SK-N-SH (cell line): ENCODE measurements around the gene HGS. TPM values are rescaled to one million over a fixed set of nuclear protein-coding genes. Genes with fewer than 3 reads are reported as not detected.
A peak's percentile ranks its signal among the peaks of the same experiment; 100 is the strongest.

ENCODE experiments used
- CTCF ChIA-PET: fragments of 300-600, 350-600 bp; formaldehyde crosslinking; extraction: SDS; loops from one replicate; lab custom pipeline; 2021; lab: Yijun Ruan, JAX
- POLR2A ChIA-PET: fragments of 350-600 bp; sonication (Branson Sonifier 250); formaldehyde crosslinking; extraction: SDS; loops from one replicate; lab custom pipeline; 2020; ENCODE audit warnings: antibody characterized with exemption, inconsistent platforms; lab: Yijun Ruan, JAX
- DNase-seq: peaks from one replicate; pipeline ENCODE4 v3.0.0; 2012
- H2AFZ ChIP-seq: fragments of 200-600 bp; sonication (generic); 2 replicates; pipeline ENCODE4 v1.8.1; 2016; ENCODE audit warnings: antibody characterized with exemption, mild to moderate bottlenecking, low read depth
- H3F3A ChIP-seq: fragments of 200-600 bp; sonication (generic); replicated peaks from 2 replicates; pipeline ENCODE3; 2016; ENCODE audit warnings: antibody characterized with exemption, mild to moderate bottlenecking; ENCODE audit not compliant: insufficient read depth
- H3K27ac ChIP-seq, 2 experiments: fragments of 200-500 bp in 1 of 2; fragments of 200-600 bp in 1 of 2; sonication (Bioruptor generic) in 1 of 2; sonication (generic), shearing (Covaris generic) in 1 of 2; 2 replicates each; pipeline versions ENCODE4 v1.5.1 to v1.6.1; 2014 to 2016; ENCODE audit warnings: low read depth in 2 of 2, inconsistent platforms in 1 of 2, low read length in 1 of 2, mild to moderate bottlenecking in 1 of 2, mixed read lengths in 1 of 2
- H3K27me3 ChIP-seq: fragments of 200-600 bp; sonication (generic), shearing (Covaris generic); 2 replicates; pipeline ENCODE4 v1.6.1; 2016; ENCODE audit warnings: mixed run types; ENCODE audit not compliant: insufficient read depth
- H3K36me3 ChIP-seq, 2 experiments: fragments of 200-500 bp in 1 of 2; fragments of 200-600 bp in 1 of 2; sonication (Bioruptor generic) in 1 of 2; sonication (generic) in 1 of 2; replicated peaks in 1 of 2; 2 replicates each; pipeline versions ENCODE3 to v1.5.1; 2014 to 2016; ENCODE audit warnings: low read length in 1 of 2, mild to moderate bottlenecking in 1 of 2; ENCODE audit not compliant: insufficient read depth in 2 of 2, control insufficient read depth in 1 of 2
- H3K4me1 ChIP-seq, 2 experiments: fragments of 200-500 bp in 1 of 2; fragments of 200-600 bp in 1 of 2; sonication (Bioruptor generic) in 1 of 2; sonication (generic), shearing (Covaris generic) in 1 of 2; 2 replicates each; pipeline versions ENCODE4 v1.5.1 to v1.6.1; 2014 to 2016; ENCODE audit warnings: low read depth in 1 of 2, low read length in 1 of 2, mixed run types in 1 of 2; ENCODE audit not compliant: insufficient read depth in 2 of 2, control insufficient read depth in 1 of 2
- H3K4me2 ChIP-seq: fragments of 200-600 bp; sonication (generic), shearing (Covaris generic); 2 replicates; pipeline ENCODE4 v1.6.1; 2017; ENCODE audit warnings: mixed run types
- H3K4me3 ChIP-seq, 2 experiments: fragments of 200-500 bp in 1 of 2; fragments of 200-600 bp in 1 of 2; sonication (Bioruptor generic) in 1 of 2; sonication (generic), shearing (Covaris generic) in 1 of 2; 2 replicates each; pipeline versions ENCODE4 v1.5.1 to v1.8.1; 2014 to 2016; ENCODE audit warnings: low read depth in 2 of 2, inconsistent platforms in 1 of 2, low read length in 1 of 2, mild to moderate bottlenecking in 1 of 2, mixed read lengths in 1 of 2, moderate library complexity in 1 of 2
- H3K79me2 ChIP-seq: fragments of 200-600 bp; sonication (generic); 2 replicates; pipeline ENCODE4 v1.8.1; 2017; ENCODE audit warnings: mild to moderate bottlenecking; ENCODE audit not compliant: insufficient read depth
- H3K9ac ChIP-seq: fragments of 200-600 bp; sonication (generic); 2 replicates; pipeline ENCODE4 v1.6.1; 2017; ENCODE audit warnings: mixed run types
- H3K9me2 ChIP-seq: fragments of 200-600 bp; sonication (generic); 2 replicates; pipeline ENCODE4 v1.6.1; 2017; ENCODE audit warnings: mixed run types
- H3K9me3 ChIP-seq: fragments of 200-600 bp; sonication (generic); 2 replicates; pipeline ENCODE4 v1.6.1; 2017; ENCODE audit warnings: mixed run types, mild to moderate bottlenecking, moderate library complexity
- H4K20me1 ChIP-seq: fragments of 200-600 bp; sonication (generic); 2 replicates; pipeline ENCODE4 v1.6.1; 2017; ENCODE audit warnings: mild to moderate bottlenecking, mixed run types; ENCODE audit not compliant: insufficient read depth
- CHD2 ChIP-seq: fragments of 150-350 bp; IDR thresholded peaks from 2 replicates; pipeline ENCODE4 v1.6.1; 2018; ENCODE audit warnings: low read length; ENCODE audit not compliant: partially characterized antibody
- ELF1 ChIP-seq: IDR thresholded peaks from 2 replicates; pipeline ENCODE4 v1.4.0; 2012
- EZH2phosphoT487 ChIP-seq: fragments of 200-600 bp; sonication (generic); IDR thresholded peaks from 2 replicates; pipeline ENCODE4 v1.6.1; 2017; ENCODE audit warnings: low read depth, mixed run types, mild to moderate bottlenecking, antibody characterized with exemption, moderate library complexity, borderline replicate concordance
- FOSL2 ChIP-seq: IDR thresholded peaks from 2 replicates; pipeline ENCODE4 v1.4.0; 2012; ENCODE audit warnings: low read depth, mild to moderate bottlenecking, moderate library complexity, borderline replicate concordance
- FOXJ3 ChIP-seq: sonication (generic); formaldehyde crosslinking; IDR thresholded peaks from 2 replicates; pipeline ENCODE4 v1.5.1; 2020; ENCODE audit warnings: mild to moderate bottlenecking, missing genetic modification reagents
- GABPA ChIP-seq: IDR thresholded peaks from 2 replicates; pipeline ENCODE4 v1.4.0; 2012; ENCODE audit warnings: low read depth, mild to moderate bottlenecking
- GATA2 ChIP-seq: sonication (generic); formaldehyde crosslinking; IDR thresholded peaks from 2 replicates; pipeline ENCODE4 v1.5.0; 2020; ENCODE audit warnings: mild to moderate bottlenecking, missing genetic modification reagents
- JUND ChIP-seq: IDR thresholded peaks from 2 replicates; pipeline ENCODE4 v1.4.0; 2012
- MXI1 ChIP-seq: IDR thresholded peaks from 2 replicates; pipeline ENCODE4 v1.6.1; 2012; ENCODE audit warnings: mild to moderate bottlenecking, low read depth, low read length, improper control_type of control experiment
- NFIC ChIP-seq: IDR thresholded peaks from 2 replicates; pipeline ENCODE4 v1.4.0; 2012; ENCODE audit warnings: borderline replicate concordance
- PBX3 ChIP-seq: IDR thresholded peaks from 2 replicates; pipeline ENCODE4; 2012
- RAD21 ChIP-seq: IDR thresholded peaks from 2 replicates; pipeline ENCODE4 v1.6.1; 2012; ENCODE audit warnings: mild to moderate bottlenecking, low read length
- RCOR1 ChIP-seq: fragments of 150-350 bp; IDR thresholded peaks from 2 replicates; pipeline ENCODE4 v1.6.1; 2017; ENCODE audit warnings: antibody characterized with exemption, low read length
- RFX5 ChIP-seq: IDR thresholded peaks from 2 replicates; pipeline ENCODE4 v1.6.1; 2012; ENCODE audit warnings: mild to moderate bottlenecking, improper control_type of control experiment, low read length
- RXRA ChIP-seq: IDR thresholded peaks from 2 replicates; pipeline ENCODE4 v1.4.0; 2012; ENCODE audit warnings: low read depth, mild to moderate bottlenecking, borderline replicate concordance
- SMC3 ChIP-seq: IDR thresholded peaks from 2 replicates; pipeline ENCODE4 v1.6.1; 2012; ENCODE audit warnings: low read depth, low read length, improper control_type of control experiment
- TAF1 ChIP-seq: IDR thresholded peaks from 2 replicates; pipeline ENCODE4 v1.6.1; 2012; ENCODE audit warnings: low read depth, mild to moderate bottlenecking, low read length, moderate library complexity, borderline replicate concordance
- USF1 ChIP-seq: IDR thresholded peaks from 2 replicates; pipeline ENCODE4 v1.4.0; 2012; ENCODE audit warnings: low read depth, borderline replicate concordance
- YY1 ChIP-seq: IDR thresholded peaks from 2 replicates; pipeline ENCODE4 v1.4.0; 2012; ENCODE audit warnings: low read depth, mild to moderate bottlenecking
- WGBS: methylation state at CpG from one replicate; pipeline ENCODE4 v1.1.6; 2017; ENCODE audit warnings: low lambda C conversion rate; 5-methylcytosine and 5-hydroxymethylcytosine counted together
- polyA plus RNA-seq, 3 experiments: library from polyadenylated mRNA; depleted of rRNA; stranded (reverse); fragments of >200 nt; gene quantifications; 2 replicates each; pipeline ENCODE4 v1.2.3, GENCODE V29; 2012
- TF ChIP-seq, protein P1 (sequence below): fragments of 150-350 bp; IDR thresholded peaks from 2 replicates; pipeline ENCODE4 v1.6.1; 2016; ENCODE audit warnings: mild to moderate bottlenecking, low read depth, low read length
- TF ChIP-seq, protein P2 (sequence below): fragments of 150-350 bp; IDR thresholded peaks from 2 replicates; pipeline ENCODE4 v1.6.1; 2017; ENCODE audit warnings: antibody characterized with exemption, low read length, low read depth, borderline replicate concordance

HGS gene
- polyA plus RNA-seq, 1 of the 3 experiments (the other 2 are of a cell fraction), result 192 TPM

- H3F3A ChIP-seq, result peaks cover 10% of the 10 kb centered on the region
- DNase-seq, result no peak
- TF ChIP-seq RFX5 (peak; percentile 93), USF1 (no peak)
- H3K4me3 ChIP-seq, result peak overlapping the region; percentile 65 to 79
- no peaks in the 10 kb centered on the region for H3K27me3 ChIP-seq
- peaks cover 0 to 24% of the 10 kb centered on the region in 2 experiments for H3K36me3 ChIP-seq
- H3K4me2 ChIP-seq, result peak overlapping the region; percentile 88
- H3K4me1 ChIP-seq, result peaks cover 7 to 17% of the 10 kb centered on the region in 2 experiments; a peak in 3 of 4 replicates
- no peak overlapping the region for H2AFZ ChIP-seq
- CTCF ChIA-PET, result interaction anchor here (1.0 to 1.5 kb wide), 3 partner anchors 13 to 66 kb away, joined by 3 to 5 read pairs (median 5); no protein-coding TSS in a partner anchor
- POLR2A ChIA-PET, result interaction anchor here (1.2 to 1.5 kb wide), 2 partner anchors 9 to 30 kb away, joined by 3 to 5 read pairs; partner anchors contain the start of genes CCDC137 and OXLD1
- no peaks in the 10 kb centered on the region for H3K9me3 ChIP-seq
- peaks cover 67% of the 10 kb centered on the region for H3K79me2 ChIP-seq
- peak overlapping the region; percentile 99 for H3K9ac ChIP-seq
- peak overlapping the region; percentile 67 to 92 for H3K27ac ChIP-seq
- no peaks in the 10 kb centered on the region for H3K9me2 ChIP-seq
- H4K20me1 ChIP-seq, result peaks cover 55% of the 10 kb centered on the region
- WGBS, result 18% methylated on average over 18 of the region's 18 CpGs
Observed at GRCh38 chr17:81635973-81636504, 47.8 kb upstream of the HGS start.

DNA sequence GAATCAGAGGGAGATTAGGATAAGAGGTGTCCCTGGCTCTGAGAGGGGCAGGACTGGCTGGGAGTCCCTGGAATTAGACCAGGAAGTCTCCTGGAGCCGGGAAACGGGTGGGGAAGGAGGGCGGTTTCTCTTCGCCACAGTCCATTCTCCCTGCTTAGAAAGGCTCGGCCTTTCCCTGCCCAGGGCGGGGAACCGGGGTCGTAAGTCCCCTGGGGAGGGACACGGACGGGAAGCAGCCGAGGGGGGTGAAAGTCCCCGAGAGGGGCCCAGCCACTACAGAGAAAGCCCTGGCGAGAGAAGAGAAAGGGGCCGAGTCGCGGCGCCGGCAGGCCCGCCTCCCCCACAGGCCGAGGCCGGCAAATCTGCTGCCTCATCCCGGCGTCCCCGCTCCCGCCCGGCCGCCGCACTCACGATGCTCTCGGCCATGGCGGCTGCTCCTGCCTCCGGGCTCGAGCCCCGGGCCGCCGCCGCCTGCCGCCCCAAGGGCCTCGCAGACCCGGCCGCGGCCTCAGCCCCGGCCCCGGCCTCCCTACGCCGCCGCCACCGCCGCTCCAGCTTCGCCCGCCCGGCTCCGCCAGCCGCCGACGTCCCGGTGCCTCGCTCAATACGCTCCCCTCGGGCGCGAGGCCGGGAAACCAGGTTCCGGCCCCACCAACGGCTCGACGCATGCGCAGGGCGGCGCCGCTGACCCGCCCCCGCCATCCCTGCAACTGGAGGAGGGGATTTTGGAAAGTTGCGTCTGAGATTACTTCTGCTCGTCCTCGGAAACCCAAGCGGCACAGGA lies 47.1 kb upstream of the HGS start, which contains the start of the genes NPLOC4 and TSPAN10:
Gene NPLOC4, minus strand, starts transcription at position 608 of the 784 bp plus-strand sequence. Its CDS starts 182 bp downstream, at position 426.
Gene TSPAN10, plus strand, starts transcription at position 692 of the 784 bp plus-strand sequence. CDS start 5,217 bp downstream, outside the sequence.
- Histone ChIP-seq H3K4me2 (peak within 1 kb of the TSS; percentile 88), H3K4me1 (peaks cover 7 to 17% of the 10 kb centered on the region in 2 experiments; a peak in 3 of 4 replicates), H3F3A (peaks cover 10% of the 10 kb centered on the region), H3K9me3 (no peaks in the 10 kb centered on the region), H3K79me2 (peaks cover 60% of the 10 kb centered on the region), H3K36me3 (peaks cover 0 to 21% of the 10 kb centered on the region in 2 experiments), H3K4me3 (peak within 1 kb of the TSS; percentile 65 to 79), H3K27ac (peak within 1 kb of the TSS; percentile 67 to 92), H4K20me1 (peaks cover 49% of the 10 kb centered on the region), H3K27me3 (no peaks in the 10 kb centered on the region), H2AFZ (peak within 1 kb of the TSS; percentile 97), H3K9me2 (no peaks in the 10 kb centered on the region), H3K9ac (peak within 1 kb of the TSS; percentile 99)
- ChIA-PET CTCF (interaction anchor here (1.0 to 1.5 kb wide), 3 partner anchors 12 to 65 kb away, joined by 3 to 5 read pairs (median 5); no protein-coding TSS in a partner anchor), POLR2A (interaction anchor here (0.6 to 1.5 kb wide), 4 partner anchors 10 to 96 kb away, joined by 3 to 5 read pairs (median 4); partner anchors contain the start of genes ARL16, CCDC137, HGS and OXLD1)
- DNase-seq, result peak; percentile 100
- WGBS, result 1% methylated on average over 45 of the region's 77 CpGs
- TF ChIP-seq USF1 (0 out of 2 replicates have a peak, but pooled peaks have one; percentile 27), FOSL2 (no peak; the same call in 1 of the 2 replicates), NFIC (no peak), EZH2phosphoT487 (no peak), GATA2 (no peak), TAF1 (peak; percentile 100), GABPA (peak; percentile 80), ELF1 (no peak; the same call in 1 of the 2 replicates), YY1 (peak; percentile 73; the same call in 1 of the 2 replicates), JUND (no peak; the same call in 1 of the 2 replicates), RAD21 (no peak; the same call in 1 of the 2 replicates), RXRA (no peak), MXI1 (peak; percentile 85), RCOR1 (no peak), PBX3 (no peak), CHD2 (no peak), FOXJ3 (CRISPR knock-in tag) (peak; percentile 70), SMC3 (peak; percentile 30)
- TF ChIP-seq, protein P1, sequence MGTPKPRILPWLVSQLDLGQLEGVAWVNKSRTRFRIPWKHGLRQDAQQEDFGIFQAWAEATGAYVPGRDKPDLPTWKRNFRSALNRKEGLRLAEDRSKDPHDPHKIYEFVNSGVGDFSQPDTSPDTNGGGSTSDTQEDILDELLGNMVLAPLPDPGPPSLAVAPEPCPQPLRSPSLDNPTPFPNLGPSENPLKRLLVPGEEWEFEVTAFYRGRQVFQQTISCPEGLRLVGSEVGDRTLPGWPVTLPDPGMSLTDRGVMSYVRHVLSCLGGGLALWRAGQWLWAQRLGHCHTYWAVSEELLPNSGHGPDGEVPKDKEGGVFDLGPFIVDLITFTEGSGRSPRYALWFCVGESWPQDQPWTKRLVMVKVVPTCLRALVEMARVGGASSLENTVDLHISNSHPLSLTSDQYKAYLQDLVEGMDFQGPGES, result no peak
- TF ChIP-seq, protein P2, sequence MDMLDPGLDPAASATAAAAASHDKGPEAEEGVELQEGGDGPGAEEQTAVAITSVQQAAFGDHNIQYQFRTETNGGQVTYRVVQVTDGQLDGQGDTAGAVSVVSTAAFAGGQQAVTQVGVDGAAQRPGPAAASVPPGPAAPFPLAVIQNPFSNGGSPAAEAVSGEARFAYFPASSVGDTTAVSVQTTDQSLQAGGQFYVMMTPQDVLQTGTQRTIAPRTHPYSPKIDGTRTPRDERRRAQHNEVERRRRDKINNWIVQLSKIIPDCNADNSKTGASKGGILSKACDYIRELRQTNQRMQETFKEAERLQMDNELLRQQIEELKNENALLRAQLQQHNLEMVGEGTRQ, result no peak
